Subcutaneous abdominal adipose tissue (tissue), 5 donors: ENCODE data around the gene WIF1.

Source experiments
- H3K27ac ChIP-seq: one replicate; pipeline ENCODE4 v1.7.0; 2013; ENCODE audit warnings: low read depth, mild to moderate bottlenecking, inconsistent platforms, low read length, moderate library complexity
- H3K27me3 ChIP-seq, 5 donors: one replicate each; pipeline ENCODE4 v1.7.0; 2013; ENCODE audit warnings: low read length in 5 of 5, inconsistent platforms in 1 of 5; ENCODE audit not compliant: control insufficient read depth in 5 of 5, insufficient read depth in 4 of 5
- H3K36me3 ChIP-seq, 5 donors: one replicate each; pipeline ENCODE4 v1.7.0; 2013; ENCODE audit warnings: low read length in 5 of 5; ENCODE audit not compliant: control insufficient read depth in 5 of 5, insufficient read depth in 5 of 5
- H3K4me1 ChIP-seq, 5 donors: one replicate each; pipeline ENCODE4 v1.7.0; 2013; ENCODE audit warnings: low read length in 5 of 5, mild to moderate bottlenecking in 3 of 5, moderate library complexity in 1 of 5; ENCODE audit not compliant: control insufficient read depth in 5 of 5, insufficient read depth in 5 of 5
- H3K4me3 ChIP-seq, 5 donors: one replicate each; pipeline ENCODE4 v1.7.0; 2013; ENCODE audit warnings: low read length in 5 of 5, low read depth in 1 of 5
- H3K9ac ChIP-seq, 5 donors: one replicate each; pipeline ENCODE4 v1.7.0; 2013; ENCODE audit warnings: low read length in 5 of 5, mild to moderate bottlenecking in 4 of 5, moderate library complexity in 3 of 5
- H3K9me3 ChIP-seq, 5 donors: one replicate each; pipeline ENCODE4 v1.7.0; 2013; ENCODE audit warnings: low read length in 5 of 5; ENCODE audit not compliant: control insufficient read depth in 5 of 5
- donor health status: healthy.
- donor health status: healthy.
- donor health status: healthy.
- donor health status: healthy.
- donor health status: healthy.

The WIF1 gene

GRCh38 chr12:65155784-65156183, 34.7 kb upstream of the WIF1 start:
- Histone ChIP-seq H3K9me3 (no peaks in the 10 kb centered on the region), H3K36me3 (no peaks in the 10 kb centered on the region), H3K27ac (no peak overlapping the region), H3K4me1 (no peaks in the 10 kb centered on the region), H3K4me3 (no peak overlapping the region), H3K27me3 (no peaks in the 10 kb centered on the region), H3K9ac (no peak overlapping the region)

GRCh38 chr12:65152596-65152995, 31.5 kb upstream of the WIF1 start:
- Histone ChIP-seq H3K9ac (no peak overlapping the region), H3K4me1 (no peaks in the 10 kb centered on the region), H3K27ac (no peak overlapping the region), H3K9me3 (no peaks in the 10 kb centered on the region), H3K27me3 (no peaks in the 10 kb centered on the region), H3K36me3 (no peaks in the 10 kb centered on the region), H3K4me3 (no peak overlapping the region)

GRCh38 chr12:65152012-65152411, 30.9 kb upstream of the WIF1 start:
- no peak overlapping the region for H3K9ac ChIP-seq
- H3K27ac ChIP-seq, result no peak overlapping the region
- H3K27me3 ChIP-seq, result no peaks in the 10 kb centered on the region
- no peaks in the 10 kb centered on the region for H3K9me3 ChIP-seq
- H3K4me1 ChIP-seq, result no peaks in the 10 kb centered on the region
- H3K4me3 ChIP-seq, result no peak overlapping the region
- no peaks in the 10 kb centered on the region for H3K36me3 ChIP-seq

GRCh38 chr12:65147312-65147905, 26.3 kb upstream of the WIF1 start:
- H3K27ac ChIP-seq, result no peak overlapping the region

GRCh38 chr12:65140738-65141137, 19.6 kb upstream of the WIF1 start:
- no peaks in the 10 kb centered on the region for H3K36me3 ChIP-seq
- no peak overlapping the region for H3K27ac ChIP-seq
- H3K4me3 ChIP-seq, result no peak overlapping the region
- H3K27me3 ChIP-seq, result no peaks in the 10 kb centered on the region
- no peak overlapping the region for H3K9ac ChIP-seq
- H3K9me3 ChIP-seq, result peaks cover 0 to 2% (median 0%) of the 10 kb centered on the region in 5 donors
- H3K4me1 ChIP-seq, result peaks cover 0 to 6% (median 0%) of the 10 kb centered on the region in 5 donors

More at GRCh38 chr12:65147312-65147905, 26.3 kb upstream of the WIF1 start:
- no peak overlapping the region for H3K4me3 ChIP-seq
- H3K27me3 ChIP-seq, result no peaks in the 10 kb centered on the region
- H3K9me3 ChIP-seq, result no peaks in the 10 kb centered on the region
- no peaks in the 10 kb centered on the region for H3K4me1 ChIP-seq
- H3K9ac ChIP-seq, result no peak overlapping the region
- H3K36me3 ChIP-seq, result no peaks in the 10 kb centered on the region

- peaks cover 0 to 2% (median 0%) of the 10 kb centered on the region in 5 donors for H3K9me3 ChIP-seq
- no peaks in the 10 kb centered on the region for H3K27me3 ChIP-seq
- H3K4me1 ChIP-seq, result peaks cover 0 to 6% (median 0%) of the 10 kb centered on the region in 5 donors
- no peak overlapping the region for H3K9ac ChIP-seq
- H3K27ac ChIP-seq, result no peak overlapping the region
- no peak overlapping the region for H3K4me3 ChIP-seq
- H3K36me3 ChIP-seq, result no peaks in the 10 kb centered on the region
Measured at GRCh38 chr12:65139389-65139788, 18.3 kb upstream of the WIF1 start.

GRCh38 chr12:65133879-65134278, 12.8 kb upstream of the WIF1 start:
- H3K9ac ChIP-seq, result no peak overlapping the region
- H3K4me1 ChIP-seq, result no peaks in the 10 kb centered on the region
- peaks cover 0 to 2% (median 0%) of the 10 kb centered on the region in 5 donors for H3K9me3 ChIP-seq
- H3K36me3 ChIP-seq, result no peaks in the 10 kb centered on the region
- H3K4me3 ChIP-seq, result no peak overlapping the region
- no peak overlapping the region for H3K27ac ChIP-seq
- H3K27me3 ChIP-seq, result no peaks in the 10 kb centered on the region

GRCh38 chr12:65126482-65126881, 5.4 kb upstream of the WIF1 start:
- H3K36me3 ChIP-seq, result no peaks in the 10 kb centered on the region
- no peak overlapping the region for H3K4me3 ChIP-seq
- no peaks in the 10 kb centered on the region for H3K9me3 ChIP-seq
- peaks cover 5 to 14% (median 11%) of the 10 kb centered on the region in 5 donors for H3K27me3 ChIP-seq
- no peak overlapping the region for H3K27ac ChIP-seq
- H3K4me1 ChIP-seq, result peaks cover 0 to 6% (median 3%) of the 10 kb centered on the region in 5 donors
- no peak overlapping the region for H3K9ac ChIP-seq

GRCh38 chr12:65125975-65126374, 4.9 kb upstream of the WIF1 start:
- Histone ChIP-seq H3K27ac (no peak overlapping the region), H3K9me3 (no peaks in the 10 kb centered on the region), H3K4me1 (peaks cover 0 to 11% (median 7%) of the 10 kb centered on the region in 5 donors), H3K36me3 (no peaks in the 10 kb centered on the region), H3K27me3 (peaks cover 10 to 18% (median 16%) of the 10 kb centered on the region in 5 donors), H3K4me3 (no peak overlapping the region), H3K9ac (no peak overlapping the region)

- Histone ChIP-seq H3K9me3 (no peaks in the 10 kb centered on the region), H3K4me3 (no peak overlapping the region), H3K27ac (no peak overlapping the region), H3K27me3 (peaks cover 16 to 24% (median 22%) of the 10 kb centered on the region in 5 donors), H3K4me1 (peaks cover 0 to 13% (median 8%) of the 10 kb centered on the region in 5 donors), H3K36me3 (no peaks in the 10 kb centered on the region), H3K9ac (no peak overlapping the region)
Measured at GRCh38 chr12:65125247-65125646, 4.1 kb upstream of the WIF1 start.
